GM21717 (cell line): ENCODE results near the gene CSTF3.
"Not testable (repeated sequence)": the region's sequence is repeated elsewhere in the genome, so short reads cannot be mapped to it uniquely, and the experiment has no call there.

Experiments
- ATAC-seq: cut with Tn5 transposase; IDR thresholded peaks from one replicate; pipeline ENCODE4 v1.9.1; 2021; ENCODE audit warnings: mild to moderate bottlenecking, moderate library complexity; ENCODE audit not compliant: unreplicated experiment

The CSTF3 gene

DNA sequence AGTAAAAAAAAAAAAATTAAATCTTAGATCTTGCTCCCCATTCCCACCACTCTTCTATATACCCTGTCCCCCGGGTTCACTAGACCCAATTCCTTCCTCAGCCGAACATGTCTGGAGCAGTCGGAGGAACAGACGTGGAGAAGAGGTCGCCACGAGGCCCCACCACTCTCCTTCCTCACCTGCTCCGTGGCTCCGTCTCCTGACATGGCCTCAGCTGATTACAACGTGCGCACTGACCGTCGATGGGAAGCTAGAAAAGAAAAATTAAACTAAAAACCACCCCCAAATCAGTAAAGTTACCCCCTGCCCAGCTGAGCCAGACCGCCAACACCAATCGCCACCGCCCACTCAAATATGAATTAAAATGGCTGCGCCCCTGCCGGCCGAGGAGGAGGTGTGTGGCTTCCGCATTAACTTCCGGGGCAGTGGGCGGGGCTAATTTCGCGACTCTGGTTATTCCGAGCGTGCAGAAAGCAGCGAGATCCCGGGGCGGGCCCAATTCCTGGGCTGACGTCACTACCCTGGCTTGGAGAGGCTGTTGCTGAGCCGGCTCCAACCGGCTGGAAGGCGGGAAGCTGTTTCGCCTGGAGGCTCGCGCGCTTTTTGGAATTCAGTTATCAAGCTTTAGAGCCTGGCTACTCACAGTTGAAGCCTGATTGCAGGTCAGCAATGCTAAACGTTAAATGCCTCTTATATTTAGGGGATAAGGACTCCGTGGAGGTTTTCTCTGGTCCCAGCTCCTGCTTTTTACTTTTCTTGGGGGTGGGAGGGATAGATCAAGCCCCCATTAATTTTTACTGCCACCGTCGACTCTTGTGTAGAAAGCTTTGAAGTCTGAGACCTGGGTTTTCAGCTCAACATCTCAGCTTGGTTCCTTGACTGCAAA, at the start of gene CSTF3:
Gene CSTF3 (minus strand): TSS at position 361 of the 886 bp plus-strand sequence. CDS start 155 bp downstream, at position 206.
- ATAC-seq: peak; percentile 88

GRCh38 chr11:33208150-33208549, 46.9 kb upstream of the CSTF3 start:
- ATAC-seq: no peak

DNA sequence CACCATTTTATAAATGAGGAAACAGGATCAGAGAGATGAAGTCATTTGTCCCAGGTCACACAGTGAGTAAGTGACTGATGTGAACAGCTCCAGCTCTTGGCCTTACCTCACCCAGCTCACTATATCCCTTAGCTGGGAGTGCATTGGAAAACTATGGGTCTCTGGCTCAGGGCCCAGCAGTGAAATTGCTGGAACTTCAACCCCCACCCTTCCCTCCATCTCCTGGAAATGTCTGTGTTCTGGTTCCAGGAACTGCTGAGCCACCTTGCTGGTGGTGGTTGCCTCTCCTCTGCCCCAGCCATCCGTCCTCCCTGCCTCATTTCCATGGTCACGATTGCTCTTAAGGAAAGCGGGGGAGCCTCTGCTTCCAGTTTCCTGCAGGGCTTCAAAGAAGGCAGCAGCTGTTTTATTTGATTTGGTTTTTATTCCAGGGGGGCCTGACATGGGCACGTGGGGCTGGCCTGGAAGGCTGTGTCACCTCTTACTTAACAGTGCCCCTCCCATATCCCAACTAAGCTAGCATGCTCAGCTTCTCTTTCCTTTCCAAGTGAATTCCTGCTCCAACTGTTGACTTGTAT, 46.2 kb upstream of the CSTF3 start:
- ATAC-seq: no peak

DNA sequence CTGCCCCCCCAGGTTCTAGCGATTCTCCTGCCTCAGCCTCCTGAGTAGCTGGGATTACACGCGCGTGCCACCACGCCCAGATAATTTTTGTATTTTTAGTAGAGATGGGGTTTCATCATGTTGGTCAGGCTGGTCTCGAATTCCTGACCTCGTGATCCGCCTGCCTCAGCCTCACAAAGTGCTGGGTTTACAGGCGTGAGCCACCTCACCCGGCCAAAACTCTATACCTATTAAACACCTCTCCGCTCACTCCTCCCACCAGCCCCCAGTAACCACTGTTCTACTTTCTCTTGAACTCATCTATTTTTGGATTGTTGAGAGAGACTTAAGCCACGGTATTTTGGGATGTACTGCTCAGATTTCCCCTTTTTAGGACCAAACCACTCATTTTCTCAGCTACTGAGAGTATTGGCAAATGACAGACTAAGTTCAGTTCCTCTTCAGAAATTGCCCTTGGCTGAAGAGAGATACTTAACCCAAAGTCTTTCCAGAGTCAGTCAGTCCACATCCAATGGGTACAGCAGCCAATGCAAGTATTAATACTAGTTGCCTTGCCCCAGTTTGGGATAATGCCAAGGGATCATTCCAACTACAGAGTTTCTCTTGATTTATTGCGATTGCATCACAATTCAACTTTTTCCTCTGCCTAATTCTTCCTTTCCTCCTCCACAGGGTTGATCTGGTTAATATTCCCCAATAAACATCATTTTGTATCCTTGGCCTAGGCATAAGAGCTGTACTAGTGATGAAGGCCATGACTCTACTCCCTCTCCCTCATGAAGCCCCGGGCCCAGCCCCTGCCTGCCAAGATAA, 36.8 kb upstream of the CSTF3 start:
- no peak for ATAC-seq

DNA sequence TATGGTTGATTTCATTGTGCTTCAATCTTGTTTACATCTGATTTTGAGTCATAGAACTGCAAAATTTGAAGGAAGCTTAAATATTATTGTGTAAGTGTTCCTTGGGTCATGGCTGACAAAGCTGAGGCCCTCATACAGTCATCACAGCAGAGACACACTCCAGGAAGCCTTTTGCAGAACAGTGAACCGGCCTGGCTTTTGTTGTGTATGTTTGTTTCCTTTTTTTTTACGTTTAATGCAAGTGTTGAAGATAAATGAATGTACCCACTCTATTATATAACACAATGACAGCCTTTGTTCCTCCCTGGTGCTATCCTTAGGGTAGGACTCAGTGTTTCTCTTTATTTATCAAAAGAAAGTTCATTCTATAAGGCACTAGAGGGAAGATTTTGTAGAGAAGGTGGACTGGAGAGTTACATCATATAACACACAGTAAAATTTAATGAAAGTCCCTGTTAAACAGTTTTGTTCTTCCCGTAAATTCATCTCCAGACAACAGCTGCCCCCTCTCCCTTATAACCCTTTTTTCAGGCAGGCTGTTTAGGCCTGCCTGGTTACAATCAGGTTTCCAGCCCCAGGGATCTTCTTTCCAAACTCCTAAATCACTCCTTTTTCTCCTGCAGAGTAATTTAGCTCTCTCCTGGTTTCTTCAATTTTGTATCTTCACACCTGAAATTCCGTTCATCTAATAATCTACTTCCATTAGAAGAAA, 34.3 kb upstream of the CSTF3 start:
- no peak for ATAC-seq

DNA sequence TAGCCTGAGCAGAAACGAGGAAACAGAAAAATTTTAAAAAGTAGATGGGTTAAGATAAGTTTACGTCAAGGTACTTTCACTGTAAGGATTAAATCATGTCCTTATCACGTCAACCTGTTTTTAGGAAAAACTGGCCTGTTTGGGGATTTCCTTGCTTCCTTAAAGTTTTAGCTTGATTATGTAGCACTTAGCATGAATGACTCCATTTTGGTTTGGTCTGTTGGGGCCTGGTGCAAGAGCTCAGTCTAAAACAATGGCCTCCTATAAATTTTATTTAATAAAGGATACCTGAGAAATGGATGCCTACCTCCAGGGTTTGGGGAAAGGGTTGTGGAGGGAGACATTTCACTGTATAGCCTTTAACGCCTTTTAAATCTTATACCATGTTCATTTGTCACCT, 33.2 kb upstream of the CSTF3 start:
- ATAC-seq: no peak

DNA sequence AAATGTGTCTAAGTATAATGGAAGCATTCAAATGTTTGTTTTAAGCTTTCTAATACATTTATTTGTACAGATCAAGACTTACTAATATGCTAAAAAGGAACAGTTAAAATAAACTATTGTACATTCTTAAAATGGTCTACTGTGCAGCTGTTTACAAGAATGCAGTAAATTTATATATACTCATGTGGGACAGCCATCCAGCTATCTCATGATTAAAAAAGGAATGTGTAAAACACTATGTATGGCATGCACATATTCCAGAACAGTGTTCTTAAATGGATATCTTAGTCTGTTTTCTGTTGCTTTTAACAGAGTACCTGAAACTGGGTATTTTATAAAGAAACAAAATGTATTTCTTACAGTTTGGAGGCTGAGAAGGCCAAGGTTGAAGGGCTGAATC, 30.2 kb upstream of the CSTF3 start:
- no peak for ATAC-seq

GRCh38 chr11:33187998-33188722, 26.9 kb upstream of the CSTF3 start:
- no peak for ATAC-seq

DNA sequence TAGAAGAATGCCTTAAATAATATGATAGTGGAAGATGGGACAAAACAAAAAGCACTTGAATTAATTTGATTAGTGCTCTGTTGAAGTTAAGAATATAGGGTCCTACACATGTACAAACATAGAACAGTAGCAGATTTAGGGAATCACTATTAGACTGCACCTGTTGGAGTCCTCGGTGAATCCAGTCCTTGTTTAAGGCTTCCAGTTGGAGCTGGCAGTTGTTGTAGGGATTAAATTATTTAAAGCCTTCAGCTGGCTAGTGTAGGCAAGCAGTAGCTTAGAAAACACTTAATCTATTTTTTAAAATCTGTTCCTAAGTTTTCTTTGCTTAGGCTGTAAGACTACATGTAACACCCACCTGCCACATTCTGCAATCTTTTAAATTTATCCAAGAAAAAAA, 24.5 kb upstream of the CSTF3 start:
- ATAC-seq: no peak

GRCh38 chr11:33182246-33182878, 21.1 kb upstream of the CSTF3 start:
- no peak for ATAC-seq

GRCh38 chr11:33179348-33179803, 18.1 kb upstream of the CSTF3 start:
- ATAC-seq: no peak

GRCh38 chr11:33178443-33179180, 17.3 kb upstream of the CSTF3 start:
- no peak for ATAC-seq

DNA sequence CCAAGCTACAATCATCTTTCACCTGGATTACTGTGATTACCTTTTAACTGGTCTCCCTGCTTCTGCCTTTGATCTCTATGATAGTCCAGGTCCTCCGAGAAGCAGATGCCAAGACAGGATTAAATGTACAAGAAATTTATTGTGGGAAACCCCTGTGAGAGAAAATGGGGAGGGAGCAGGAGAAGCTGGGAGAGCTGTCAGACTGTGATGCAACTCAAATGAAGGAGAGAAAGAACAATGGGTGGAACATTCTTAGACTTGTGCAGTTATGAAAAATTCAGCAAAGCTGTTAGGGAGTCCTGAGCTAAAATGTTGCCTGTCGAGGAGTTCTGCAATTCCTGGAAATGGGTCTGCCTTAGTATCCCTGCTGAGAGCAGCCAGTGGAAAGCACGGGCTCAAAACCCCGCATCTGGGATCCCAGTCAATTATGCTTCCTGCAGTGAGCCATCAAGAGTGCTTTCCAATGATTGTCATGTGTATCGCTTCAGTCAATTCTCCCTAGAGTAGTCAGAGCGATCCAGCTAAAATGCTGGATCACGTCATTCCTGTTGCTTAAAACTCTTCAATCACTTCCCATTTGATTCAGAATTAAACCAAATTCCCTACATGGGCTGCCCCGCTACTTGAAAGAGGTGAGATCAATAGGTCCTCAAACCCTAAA, 16.5 kb upstream of the CSTF3 start:
- ATAC-seq: no peak

DNA sequence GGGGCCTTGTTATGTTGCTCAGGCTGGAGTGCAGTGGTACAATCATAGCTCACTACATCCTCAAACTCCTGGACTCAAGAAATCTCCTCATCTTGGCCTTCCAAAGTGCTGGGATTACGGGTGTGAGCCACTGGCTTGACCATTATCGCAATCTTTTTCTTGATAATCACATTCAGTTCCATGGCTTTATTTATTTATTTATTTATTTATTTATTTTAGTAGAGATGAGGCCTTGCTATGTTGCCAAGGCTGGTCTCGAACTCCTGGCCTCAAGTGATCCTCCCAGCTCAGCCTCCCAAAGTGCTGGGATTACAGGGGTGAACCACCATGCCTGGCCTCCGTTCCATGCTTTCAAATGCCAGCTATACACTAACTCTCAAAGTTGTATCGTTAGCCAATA, 15.5 kb upstream of the CSTF3 start:
- not testable (repeated sequence) for ATAC-seq

DNA sequence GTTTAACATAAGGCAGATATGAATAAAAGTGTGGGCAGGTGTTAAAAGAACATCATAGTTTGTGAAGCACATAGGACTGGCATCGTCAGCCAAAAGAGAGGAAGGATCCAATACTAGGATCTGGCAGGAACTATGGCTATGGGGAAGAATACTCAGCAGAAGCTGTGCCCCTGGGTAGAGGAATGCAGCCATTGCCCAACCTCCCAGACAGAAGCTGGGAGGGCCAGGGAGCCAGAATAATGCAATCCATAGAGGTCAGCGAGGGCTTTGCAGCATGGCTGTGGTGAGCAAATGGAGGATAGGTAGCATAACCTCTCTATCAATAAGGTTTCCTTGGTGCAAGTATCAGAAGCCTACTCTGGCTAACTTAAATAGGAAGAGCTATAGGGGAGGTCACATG, 11.7 kb upstream of the CSTF3 start:
- no peak for ATAC-seq

GRCh38 chr11:33172345-33172744, 11.1 kb upstream of the CSTF3 start:
- ATAC-seq: no peak

DNA sequence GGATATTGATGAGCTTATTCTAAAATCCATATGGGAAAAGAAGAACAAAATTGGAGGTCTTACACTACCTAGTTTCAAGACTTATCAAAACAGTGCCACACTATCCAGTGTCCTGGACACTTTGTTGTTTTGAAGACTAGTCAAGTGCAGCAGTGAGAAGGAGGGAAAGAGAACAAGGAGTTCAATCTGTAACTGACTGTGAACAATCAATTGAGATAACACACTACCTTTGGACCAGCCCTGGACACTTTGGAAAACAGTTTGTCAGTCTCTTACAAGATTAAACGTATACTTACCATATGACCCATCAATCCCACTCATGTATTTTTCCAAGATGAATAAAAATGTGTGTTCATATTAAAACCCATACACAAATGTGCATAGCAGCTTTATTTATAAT, 10.0 kb upstream of the CSTF3 start:
- no peak for ATAC-seq

- no peak for ATAC-seq
These were observed 7.5 kb upstream of the CSTF3 start for GRCh38 chr11:33168709-33169200.
